ENCODE results near the gene PIP5K1C. TPM values are rescaled to one million over a fixed set of nuclear protein-coding genes. Genes with fewer than 3 reads are reported as not detected.

Gene PIP5K1C
- total RNA-seq, 1 experiment from 2014 or later: 24.5 TPM

GRCh38 chr19:3701200-3701599, 932 bp upstream of the PIP5K1C start:
- BruUV-seq (replicated peaks): no TSS peak
- no peak for DNase-seq
- no peaks in the 10 kb centered on the region for H3K9me3 Mint-ChIP-seq (ENCODE audit: unreplicated experiment)
- peaks cover 6% of the 10 kb centered on the region for H3K36me3 Mint-ChIP-seq (ENCODE audit: insufficient read depth, unreplicated experiment)
- no peaks in the 10 kb centered on the region for H3K36me3 ChIP-seq (ENCODE audit: control insufficient read depth, insufficient read depth, low read length)
- no peak for TF ChIP-seq CTCF (IDR thresholded peaks at IDR 0.05; ENCODE audit: insufficient read depth in 1 of 2, low read depth in 1 of 2, low read length in 1 of 2, severe bottlenecking in 1 of 2, unreplicated experiment in 1 of 2)
- POLR2A ChIA-PET: no interaction called here
- no peaks in the 10 kb centered on the region for H3K27me3 Mint-ChIP-seq (ENCODE audit: insufficient read depth, unreplicated experiment)
- no peaks in the 10 kb centered on the region for H3K4me1 ChIP-seq
- H3K27me3 ChIP-seq (replicated peaks; ENCODE audit: control insufficient read depth, insufficient read depth, low read length): no peaks in the 10 kb centered on the region
- CTCF ChIA-PET: no interaction called here
- H3K9me3 ChIP-seq: no peaks in the 10 kb centered on the region
- no peak overlapping the region for H3K4me3 ChIP-seq (ENCODE audit: low read depth, low read length)
- intact Hi-C loops (cut with micrococcal nuclease; ENCODE audit: unreplicated experiment): no loop called here
- H3K4me3 Mint-ChIP-seq (ENCODE audit: unreplicated experiment): no peak overlapping the region
- no peaks in the 10 kb centered on the region for H3K4me1 Mint-ChIP-seq (ENCODE audit: low read depth, unreplicated experiment)
- peak overlapping the region; percentile 63 for H3K27ac Mint-ChIP-seq (ENCODE audit: unreplicated experiment)

GRCh38 chr19:3699741-3700241, 477 bp downstream of the PIP5K1C start:
- POLR2A ChIA-PET: interaction anchor here (1.9 kb wide), 1 partner anchor 63 kb away, joined by 6 read pairs; no protein-coding TSS in a partner anchor
- H3K4me3 ChIP-seq (ENCODE audit: low read depth, low read length): peak overlapping the region; percentile 81
- Mint-ChIP-seq H3K27ac (ENCODE audit: unreplicated experiment) (no peak overlapping the region), H3K4me1 (ENCODE audit: low read depth, unreplicated experiment) (no peaks in the 10 kb centered on the region), H3K36me3 (ENCODE audit: insufficient read depth, unreplicated experiment) (peaks cover 8% of the 10 kb centered on the region), H3K4me3 (ENCODE audit: unreplicated experiment) (peak overlapping the region; percentile 72), H3K9me3 (ENCODE audit: unreplicated experiment) (no peaks in the 10 kb centered on the region), H3K27me3 (ENCODE audit: insufficient read depth, unreplicated experiment) (no peaks in the 10 kb centered on the region)
- no peaks in the 10 kb centered on the region for H3K36me3 ChIP-seq (ENCODE audit: control insufficient read depth, insufficient read depth, low read length)
- CTCF ChIA-PET: interaction anchor here (0.5 to 1.1 kb wide), 3 partner anchors 11 to 795 kb away, joined by 3 to 4 read pairs (median 4); no protein-coding TSS in a partner anchor
- no peaks in the 10 kb centered on the region for H3K9me3 ChIP-seq
- no TSS peak for BruUV-seq (replicated peaks)
- intact Hi-C loops (cut with micrococcal nuclease; ENCODE audit: unreplicated experiment): no loop called here
- DNase-seq: peak in 1 of 2 experiments; percentile 18
- H3K27me3 ChIP-seq (replicated peaks; ENCODE audit: control insufficient read depth, insufficient read depth, low read length): no peaks in the 10 kb centered on the region
- H3K4me1 ChIP-seq: no peaks in the 10 kb centered on the region
- no peak for TF ChIP-seq CTCF (IDR thresholded peaks at IDR 0.05; ENCODE audit: insufficient read depth in 1 of 2, low read depth in 1 of 2, low read length in 1 of 2, severe bottlenecking in 1 of 2, unreplicated experiment in 1 of 2)

- intact Hi-C loops (cut with micrococcal nuclease; ENCODE audit: unreplicated experiment): no loop called here
- H3K27me3 Mint-ChIP-seq (ENCODE audit: insufficient read depth, unreplicated experiment): no peaks in the 10 kb centered on the region
- H3K4me3 Mint-ChIP-seq (ENCODE audit: unreplicated experiment): peak overlapping the region; percentile 72
- peaks cover 12% of the 10 kb centered on the region for H3K36me3 Mint-ChIP-seq (ENCODE audit: insufficient read depth, unreplicated experiment)
- H3K27ac Mint-ChIP-seq (ENCODE audit: unreplicated experiment): no peak overlapping the region
- ChIA-PET POLR2A (interaction anchor here (0.5 to 1.9 kb wide), 2 partner anchors 19 to 64 kb away, joined by 5 to 6 read pairs; no protein-coding TSS in a partner anchor), CTCF (interaction anchor here (1.1 kb wide), 1 partner anchor 12 kb away, joined by 4 read pairs; no protein-coding TSS in a partner anchor)
- no peaks in the 10 kb centered on the region for H3K9me3 Mint-ChIP-seq (ENCODE audit: unreplicated experiment)
- BruUV-seq (replicated peaks): no TSS peak
- H3K4me3 ChIP-seq (ENCODE audit: low read depth, low read length): peak overlapping the region; percentile 81
- no peaks in the 10 kb centered on the region for H3K4me1 ChIP-seq
- no peaks in the 10 kb centered on the region for H3K4me1 Mint-ChIP-seq (ENCODE audit: low read depth, unreplicated experiment)
- H3K9me3 ChIP-seq: no peaks in the 10 kb centered on the region
- DNase-seq: no peak
- H3K36me3 ChIP-seq (ENCODE audit: control insufficient read depth, insufficient read depth, low read length): no peaks in the 10 kb centered on the region
- TF ChIP-seq CTCF (IDR thresholded peaks at IDR 0.05; ENCODE audit: insufficient read depth in 1 of 2, low read depth in 1 of 2, low read length in 1 of 2, severe bottlenecking in 1 of 2, unreplicated experiment in 1 of 2): no peak
- H3K27me3 ChIP-seq (replicated peaks; ENCODE audit: control insufficient read depth, insufficient read depth, low read length): no peaks in the 10 kb centered on the region
These were observed 1.1 kb downstream of the PIP5K1C start for GRCh38 chr19:3698974-3699740.
